CD4-positive, alpha-beta T cell treated with Interleukin-6 for 4 hours (primary cell): ENCODE data around the gene ANGPTL1.
"Not testable (repeated sequence)": the region's sequence is repeated elsewhere in the genome, so short reads cannot be mapped to it uniquely, and the experiment has no call there.

Experiments used
- DNase-seq: peaks from one replicate; pipeline ENCODE4 v3.0.0-alpha.2; 2020; ENCODE audit warnings: mixed read lengths

Gene ANGPTL1

GRCh38 chr1:178864326-178864725 lies 6.6 kb downstream of the ANGPTL1 start:
- DNase-seq, result no peak

GRCh38 chr1:178862864-178863263 lies 8.0 kb downstream of the ANGPTL1 start:
- no peak for DNase-seq

- no peak for DNase-seq
Observed at GRCh38 chr1:178862416-178862815, 8.5 kb downstream of the ANGPTL1 start.

GRCh38 chr1:178857126-178857525 lies 13.8 kb downstream of the ANGPTL1 start:
- no peak for DNase-seq

GRCh38 chr1:178849918-178850317 lies 21.0 kb downstream of the ANGPTL1 start:
- DNase-seq, result no peak

GRCh38 chr1:178847919-178848318 lies 23.0 kb downstream of the ANGPTL1 start:
- not testable (repeated sequence) for DNase-seq

GRCh38 chr1:178847396-178847849 lies 23.5 kb downstream of the ANGPTL1 start:
- DNase-seq, result no peak

GRCh38 chr1:178846306-178846705 lies 24.6 kb downstream of the ANGPTL1 start:
- DNase-seq, result no peak

GRCh38 chr1:178844436-178844835 lies 26.4 kb downstream of the ANGPTL1 start:
- DNase-seq, result no peak

- DNase-seq, result no peak
Observed at GRCh38 chr1:178825167-178825566, 45.7 kb downstream of the ANGPTL1 start.

GRCh38 chr1:178821134-178821866 lies 49.6 kb downstream of the ANGPTL1 start:
- no peak for DNase-seq

GRCh38 chr1:178819123-178819522 lies 51.8 kb downstream of the ANGPTL1 start:
- DNase-seq, result no peak

GRCh38 chr1:178818416-178818815 lies 52.5 kb downstream of the ANGPTL1 start:
- no peak for DNase-seq

GRCh38 chr1:178810585-178810984 lies 60.3 kb downstream of the ANGPTL1 start:
- DNase-seq, result no peak

GRCh38 chr1:178808529-178808928 lies 62.3 kb downstream of the ANGPTL1 start:
- no peak for DNase-seq

GRCh38 chr1:178806665-178807300 lies 64.1 kb downstream of the ANGPTL1 start:
- DNase-seq, result no peak

GRCh38 chr1:178802873-178803272 lies 68.0 kb downstream of the ANGPTL1 start:
- no peak for DNase-seq
